HepG2 (cell line): ENCODE results near the gene ALX3. TPM values are rescaled to one million over a fixed set of nuclear protein-coding genes. Genes with fewer than 3 reads are reported as not detected.

ENCODE experiments used
- ATAC-seq: fragments of 200-7000 bp; cut with Tn5 transposase; 3 replicates; pipeline ENCODE4 v1.9.1; 2020; ENCODE audit warnings: mild to moderate bottlenecking, moderate library complexity
- BruUV-seq: library from RNA; stranded (reverse); fragments of 400-500 nt; replicated peaks from 2 replicates; lab custom pipeline; 2021; lab: Mats Ljungman, UMichigan
- CTCF ChIA-PET: fragments of 300-600 bp; formaldehyde crosslinking; extraction: SDS; loops from one replicate; lab custom pipeline; 2021; ENCODE audit warnings: low total read pairs, inconsistent platforms, low intra/inter-chr PET ratio; lab: Yijun Ruan, JAX
- POLR2A ChIA-PET: fragments of 350-600 bp; sonication (Branson Sonifier 250); formaldehyde crosslinking; loops from one replicate; lab custom pipeline; 2020; ENCODE audit warnings: antibody characterized with exemption, inconsistent platforms; lab: Yijun Ruan, JAX
- DNase-seq: peaks from one replicate; pipeline ENCODE4 v3.0.0-alpha.2; 2015; ENCODE audit warnings: low spot score
- FAIRE-seq: peaks from 3 replicates; lab custom pipeline; 2011; peaks lifted over from hg19 to GRCh38; lab: Jason Lieb, UNC
- H2AFZ ChIP-seq: one replicate; pipeline ENCODE4 v1.6.1; 2011; ENCODE audit warnings: low read length, inconsistent platforms
- H3K27ac ChIP-seq: fragments of 300-600 bp; 3 replicates; pipeline ENCODE4 v1.8.0; 2011; ENCODE audit warnings: mixed run types, mild to moderate bottlenecking, mixed read lengths, low read length, inconsistent platforms; ENCODE audit not compliant: insufficient read depth; ENCODE audit errors: extremely low read length
- H3K27me3 ChIP-seq, 2 experiments: fragments of 200-600 bp in 1 of 2; 2 replicates in 1 of 2; 3 replicates in 1 of 2; pipeline versions ENCODE4 v1.6.0 to v1.8.0; 2011; ENCODE audit warnings: low read length in 2 of 2, mild to moderate bottlenecking in 2 of 2, moderate library complexity in 2 of 2, inconsistent platforms in 1 of 2; ENCODE audit not compliant: insufficient read depth in 2 of 2, control insufficient read depth in 1 of 2
- H3K36me3 ChIP-seq, 2 experiments: fragments of 200-600 bp in 1 of 2; replicated peaks in 1 of 2; 2 replicates in 1 of 2; 3 replicates in 1 of 2; pipeline versions ENCODE4 v1.5.1 to v1.8.0; 2011; ENCODE audit warnings: low read length in 2 of 2, inconsistent platforms in 1 of 2; ENCODE audit not compliant: insufficient read depth in 2 of 2, control insufficient read depth in 1 of 2
- H3K4me1 ChIP-seq: 2 replicates; pipeline ENCODE4 v1.5.1; 2012; ENCODE audit warnings: low read length, inconsistent platforms; ENCODE audit not compliant: insufficient read depth
- H3K4me2 ChIP-seq: 2 replicates; pipeline ENCODE4 v1.6.0; 2011; ENCODE audit warnings: low read depth, low read length, inconsistent platforms
- H3K4me3 ChIP-seq, 3 experiments: fragments of 200-600 bp in 1 of 3; sonication (generic), shearing (Covaris generic) in 1 of 3; replicated peaks in 1 of 3; 2 replicates each; pipeline ENCODE4 v1.5.1; 2011 to 2016; ENCODE audit warnings: low read length in 3 of 3, inconsistent platforms in 2 of 3, low read depth in 2 of 3, mild to moderate bottlenecking in 2 of 3, control low read depth in 1 of 3, mixed read lengths in 1 of 3; ENCODE audit not compliant: insufficient read depth in 1 of 3
- H3K79me2 ChIP-seq: one replicate; pipeline ENCODE4 v1.6.1; 2011; ENCODE audit warnings: low read length, inconsistent platforms; ENCODE audit not compliant: insufficient read depth
- H3K9ac ChIP-seq: 2 replicates; pipeline ENCODE4 v1.6.0; 2011; ENCODE audit warnings: mild to moderate bottlenecking, low read depth, low read length, inconsistent platforms; ENCODE audit not compliant: insufficient read depth
- H3K9me3 ChIP-seq: 2 replicates; pipeline ENCODE4 v1.5.1; 2012; ENCODE audit warnings: mild to moderate bottlenecking, low read length
- H4K20me1 ChIP-seq: 2 replicates; pipeline ENCODE4 v1.6.0; 2011; ENCODE audit warnings: inconsistent platforms, mild to moderate bottlenecking, low read length, moderate library complexity; ENCODE audit not compliant: insufficient read depth
- ATM ChIP-seq: fragments of 450-650 bp; IDR thresholded peaks from 2 replicates; pipeline ENCODE4 v1.7.1; 2017; ENCODE audit warnings: mild to moderate bottlenecking, borderline replicate concordance
- DNMT3B ChIP-seq: conservative IDR thresholded peaks from 2 replicates; pipeline ENCODE4 v1.6.1; 2016; ENCODE audit warnings: missing biosample characterization, control low read depth
- NKX3-1 ChIP-seq: sonication (generic); formaldehyde crosslinking; IDR thresholded peaks from 2 replicates; pipeline ENCODE4 v1.5.0; 2020; ENCODE audit warnings: missing genetic modification reagents
- NRL ChIP-seq: sonication (generic); formaldehyde crosslinking; IDR thresholded peaks from 2 replicates; pipeline ENCODE4 v1.5.0; 2020; ENCODE audit warnings: missing genetic modification reagents, mild to moderate bottlenecking, moderate library complexity, borderline replicate concordance
- RFX5 ChIP-seq: IDR thresholded peaks from 2 replicates; pipeline ENCODE4 v1.6.1; 2011; ENCODE audit warnings: low read depth, low read length, improper control_type of control experiment
- THAP8 ChIP-seq: sonication (generic); formaldehyde crosslinking; IDR thresholded peaks from 2 replicates; pipeline ENCODE4 v1.5.1; 2020; ENCODE audit warnings: missing genetic modification reagents, mild to moderate bottlenecking, borderline replicate concordance
- ZBTB3 ChIP-seq: sonication (generic); formaldehyde crosslinking; IDR thresholded peaks from 2 replicates; pipeline ENCODE4 v1.4.0; 2020; ENCODE audit warnings: low read depth, mild to moderate bottlenecking, moderate library complexity, missing genetic modification reagents, borderline replicate concordance
- ZNF784 ChIP-seq: sonication (generic); formaldehyde crosslinking; IDR thresholded peaks from 2 replicates; pipeline ENCODE4 v1.5.1; 2020; ENCODE audit warnings: missing genetic modification reagents, mild to moderate bottlenecking, borderline replicate concordance
- WGBS: methylation state at CpG from one replicate; pipeline ENCODE4 v1.1.6; 2017; ENCODE audit warnings: low lambda C conversion rate; 5-methylcytosine and 5-hydroxymethylcytosine counted together
- in situ Hi-C: cut with HindIII; loops from 2 replicates; pipeline ENCODE4 v1.10.0; 2017; ENCODE audit warnings: low pct_unique_long_range_greater_than_20kb; ENCODE audit not compliant: extremely low pct_ligation_motif_present
- intact Hi-C: fragments of 100-400 bp; cut with micrococcal nuclease; formaldehyde crosslinking; loops from one replicate; pipeline ENCODE4 v1.10.0; 2022; ENCODE audit not compliant: unreplicated experiment
- polyA plus RNA-seq, 8 experiments: library from polyadenylated mRNA; depleted of rRNA in 3 of 8; stranded (reverse) in 7 of 8; unstranded in 1 of 8; fragments of >200 nt; fragmentation: Illumina TruSeq in 4 of 8; extraction: Trizol in 4 of 8; gene quantifications; 2 replicates each; pipeline versions ENCODE4 v1.2.1 to v1.2.3, GENCODE V29; 2011 to 2016; ENCODE audit warnings: low read depth in 4 of 8, missing spikeins in 1 of 8, mixed read lengths in 1 of 8; ENCODE audit not compliant: insufficient read depth in 1 of 8
- total RNA-seq, 5 experiments: library from RNA; depleted of rRNA; stranded (reverse); fragments of >200 nt; fragmentation: Illumina TruSeq; extraction: Trizol; gene quantifications; 2 replicates each; pipeline ENCODE4 v1.2.3, GENCODE V29; 2016; ENCODE audit warnings: low read depth in 1 of 5
- TF ChIP-seq, protein P1 (sequence below): sonication (generic); formaldehyde crosslinking; IDR thresholded peaks from 2 replicates; pipeline ENCODE4 v1.5.0; 2020; ENCODE audit warnings: missing genetic modification reagents

The ALX3 gene
- total and polyA plus RNA-seq, 2 of the 13 experiments (the other 11 are each of a cell fraction or from before 2014, with no cell fraction given): not detected

DNA sequence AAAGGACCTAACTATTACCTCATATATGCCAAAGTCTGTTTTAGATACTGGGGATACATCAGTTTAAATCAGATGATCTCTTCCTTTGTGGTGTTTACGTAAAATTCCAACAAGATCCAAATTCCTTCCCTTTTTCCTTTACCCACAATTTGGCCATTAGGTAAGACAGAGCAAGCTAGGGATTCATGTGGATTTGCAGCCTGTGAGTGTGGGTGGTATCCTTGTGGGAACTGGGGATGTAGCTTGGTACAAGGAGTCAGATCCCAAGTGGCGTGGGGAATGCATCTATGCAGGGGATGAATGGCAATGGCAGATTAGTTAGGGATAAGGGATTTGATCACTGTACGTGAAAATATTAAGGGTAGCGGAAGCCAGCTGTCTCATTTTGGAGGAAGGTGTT, 45.9 kb downstream of the ALX3 start:
- CTCF ChIA-PET: no interaction called here
- Histone ChIP-seq H3K27me3 (no peaks in the 10 kb centered on the region), H2AFZ (no peak overlapping the region), H3K9me3 (no peaks in the 10 kb centered on the region), H3K27ac (no peak overlapping the region), H3K36me3 (peaks cover 11 to 46% of the 10 kb centered on the region in 2 experiments), H3K79me2 (no peaks in the 10 kb centered on the region), H3K9ac (no peak overlapping the region), H4K20me1 (no peaks in the 10 kb centered on the region), H3K4me2 (no peak overlapping the region), H3K4me3 (no peak overlapping the region), H3K4me1 (no peaks in the 10 kb centered on the region)
- no peak for DNase-seq
- BruUV-seq: no TSS peak
- POLR2A ChIA-PET: no interaction called here
- no peak for ATAC-seq
- intact Hi-C loops (no loop called here), in situ Hi-C loops (no loop called here)
- TF ChIP-seq ATM: no peak
- no peak for TF ChIP-seq RFX5
- TF ChIP-seq, protein P1, sequence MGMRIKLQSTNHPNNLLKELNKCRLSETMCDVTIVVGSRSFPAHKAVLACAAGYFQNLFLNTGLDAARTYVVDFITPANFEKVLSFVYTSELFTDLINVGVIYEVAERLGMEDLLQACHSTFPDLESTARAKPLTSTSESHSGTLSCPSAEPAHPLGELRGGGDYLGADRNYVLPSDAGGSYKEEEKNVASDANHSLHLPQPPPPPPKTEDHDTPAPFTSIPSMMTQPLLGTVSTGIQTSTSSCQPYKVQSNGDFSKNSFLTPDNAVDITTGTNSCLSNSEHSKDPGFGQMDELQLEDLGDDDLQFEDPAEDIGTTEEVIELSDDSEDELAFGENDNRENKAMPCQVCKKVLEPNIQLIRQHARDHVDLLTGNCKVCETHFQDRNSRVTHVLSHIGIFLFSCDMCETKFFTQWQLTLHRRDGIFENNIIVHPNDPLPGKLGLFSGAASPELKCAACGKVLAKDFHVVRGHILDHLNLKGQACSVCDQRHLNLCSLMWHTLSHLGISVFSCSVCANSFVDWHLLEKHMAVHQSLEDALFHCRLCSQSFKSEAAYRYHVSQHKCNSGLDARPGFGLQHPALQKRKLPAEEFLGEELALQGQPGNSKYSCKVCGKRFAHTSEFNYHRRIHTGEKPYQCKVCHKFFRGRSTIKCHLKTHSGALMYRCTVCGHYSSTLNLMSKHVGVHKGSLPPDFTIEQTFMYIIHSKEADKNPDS (CRISPR knock-in tag): no peak
- no peak for FAIRE-seq
- WGBS: over 99% methylated on average over 4 of the region's 4 CpGs

DNA sequence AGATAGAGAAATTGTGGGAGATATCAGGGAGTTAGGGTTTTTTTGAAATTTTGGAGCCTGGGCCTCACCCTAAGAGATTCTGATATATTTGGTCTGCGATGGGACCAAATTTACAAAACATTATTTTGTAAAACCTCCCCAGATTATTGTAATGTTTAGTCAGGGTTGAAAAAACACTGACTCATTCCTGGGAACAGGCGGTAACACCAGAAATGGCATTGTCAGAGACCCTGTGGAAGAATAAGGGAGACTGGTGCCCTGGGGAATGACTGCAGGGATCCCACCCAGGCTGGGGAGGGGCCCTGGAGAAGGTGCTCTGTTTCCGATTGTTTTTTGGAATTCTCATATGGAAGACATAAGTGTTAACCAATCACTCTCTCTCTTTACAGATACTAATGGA, 49.2 kb downstream of the ALX3 start:
- Histone ChIP-seq H3K36me3 (peaks cover 23 to 79% of the 10 kb centered on the region in 2 experiments), H3K4me3 (no peak overlapping the region), H3K4me1 (no peaks in the 10 kb centered on the region), H3K9ac (no peak overlapping the region), H3K4me2 (no peak overlapping the region), H3K27ac (no peak overlapping the region), H3K27me3 (no peaks in the 10 kb centered on the region), H2AFZ (no peak overlapping the region), H3K9me3 (no peaks in the 10 kb centered on the region), H3K79me2 (no peaks in the 10 kb centered on the region), H4K20me1 (no peaks in the 10 kb centered on the region)
- no peak for ATAC-seq
- BruUV-seq: no TSS peak
- ChIA-PET CTCF (no interaction called here), POLR2A (no interaction called here)
- no peak for FAIRE-seq
- 95% methylated on average over 3 of the region's 3 CpGs for WGBS
- intact Hi-C loops (no loop called here), in situ Hi-C loops (no loop called here)
- no peak for DNase-seq
- TF ChIP-seq NKX3-1 (CRISPR knock-in tag) (no peak), ZNF784 (CRISPR knock-in tag) (no peak), THAP8 (no peak), DNMT3B (CRISPR knock-in tag) (no peak), NRL (CRISPR knock-in tag) (no peak), ZBTB3 (no peak)
